Uterus (tissue), 2 donors: ENCODE results near the gene NAV2.

Source experiments
- POLR2A ChIP-seq, 2 donors: fragments of 450-650 bp; IDR thresholded peaks; one replicate each; pipeline ENCODE4 v1.6.1; 2016; ENCODE audit warnings: antibody characterized with exemption in 2 of 2, mild to moderate bottlenecking in 1 of 2, moderate library complexity in 1 of 2
- TF ChIP-seq, protein P1 (sequence below), 4 experiments: fragments of 200-600 bp in 2 of 4; fragments of 450-650 bp in 2 of 4; sonication (generic) in 2 of 4; IDR thresholded peaks; one replicate each; pipeline ENCODE4 v1.5.1; 2016 to 2019; ENCODE audit warnings: antibody characterized with exemption in 4 of 4, mild to moderate bottlenecking in 2 of 4, moderate library complexity in 1 of 4

GRCh38 chr11:19800714-19801519, 88.3 kb downstream of the NAV2 start:
- no peak for TF ChIP-seq POLR2A (IDR thresholded peaks at IDR 0.05)
- TF ChIP-seq, protein P1, sequence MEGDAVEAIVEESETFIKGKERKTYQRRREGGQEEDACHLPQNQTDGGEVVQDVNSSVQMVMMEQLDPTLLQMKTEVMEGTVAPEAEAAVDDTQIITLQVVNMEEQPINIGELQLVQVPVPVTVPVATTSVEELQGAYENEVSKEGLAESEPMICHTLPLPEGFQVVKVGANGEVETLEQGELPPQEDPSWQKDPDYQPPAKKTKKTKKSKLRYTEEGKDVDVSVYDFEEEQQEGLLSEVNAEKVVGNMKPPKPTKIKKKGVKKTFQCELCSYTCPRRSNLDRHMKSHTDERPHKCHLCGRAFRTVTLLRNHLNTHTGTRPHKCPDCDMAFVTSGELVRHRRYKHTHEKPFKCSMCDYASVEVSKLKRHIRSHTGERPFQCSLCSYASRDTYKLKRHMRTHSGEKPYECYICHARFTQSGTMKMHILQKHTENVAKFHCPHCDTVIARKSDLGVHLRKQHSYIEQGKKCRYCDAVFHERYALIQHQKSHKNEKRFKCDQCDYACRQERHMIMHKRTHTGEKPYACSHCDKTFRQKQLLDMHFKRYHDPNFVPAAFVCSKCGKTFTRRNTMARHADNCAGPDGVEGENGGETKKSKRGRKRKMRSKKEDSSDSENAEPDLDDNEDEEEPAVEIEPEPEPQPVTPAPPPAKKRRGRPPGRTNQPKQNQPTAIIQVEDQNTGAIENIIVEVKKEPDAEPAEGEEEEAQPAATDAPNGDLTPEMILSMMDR (IDR thresholded peaks at IDR 0.05) = no peak
